ENCODE measurements around the gene SLC27A5.

The SLC27A5 gene

DNA sequence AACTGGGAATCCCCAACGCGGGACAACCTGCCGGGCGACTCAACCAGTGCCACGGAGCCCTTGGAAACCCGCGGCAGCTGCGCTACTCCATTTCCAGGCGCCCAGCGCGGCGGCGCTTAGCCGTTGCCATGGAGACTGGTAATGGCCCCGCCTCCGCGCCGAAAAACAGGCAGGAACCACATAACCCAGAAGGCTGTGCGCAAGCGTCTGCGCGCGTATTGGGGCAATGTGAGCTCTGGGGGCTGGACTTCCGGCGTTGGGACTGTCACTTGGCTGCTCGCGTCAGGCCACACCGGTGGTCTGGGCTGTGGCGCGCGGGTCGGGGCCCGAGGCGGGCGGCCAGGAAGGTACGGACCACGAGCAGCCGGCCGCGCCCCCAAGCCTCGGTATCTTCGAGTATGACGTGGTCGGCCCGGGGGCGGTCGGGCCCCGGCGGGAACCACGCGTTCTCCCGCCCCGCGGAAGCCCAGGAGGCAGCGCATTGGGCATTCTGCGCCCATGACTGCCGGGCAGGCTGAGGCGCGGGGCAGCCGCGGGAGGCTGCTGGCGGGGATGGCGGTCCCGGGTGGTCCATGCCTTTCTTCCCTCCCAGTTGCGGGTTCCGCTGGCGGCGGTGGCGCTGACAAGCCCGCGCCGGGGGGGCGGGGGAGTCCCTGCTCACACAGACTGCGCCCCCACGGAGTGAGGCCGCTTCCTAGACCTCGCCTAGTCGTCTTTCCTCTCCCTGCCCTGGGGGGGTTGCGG is 60.3 kb downstream of the SLC27A5 start, which contains the start of gene ZNF324B (continued):
- TF ChIP-seq, protein P1, sequence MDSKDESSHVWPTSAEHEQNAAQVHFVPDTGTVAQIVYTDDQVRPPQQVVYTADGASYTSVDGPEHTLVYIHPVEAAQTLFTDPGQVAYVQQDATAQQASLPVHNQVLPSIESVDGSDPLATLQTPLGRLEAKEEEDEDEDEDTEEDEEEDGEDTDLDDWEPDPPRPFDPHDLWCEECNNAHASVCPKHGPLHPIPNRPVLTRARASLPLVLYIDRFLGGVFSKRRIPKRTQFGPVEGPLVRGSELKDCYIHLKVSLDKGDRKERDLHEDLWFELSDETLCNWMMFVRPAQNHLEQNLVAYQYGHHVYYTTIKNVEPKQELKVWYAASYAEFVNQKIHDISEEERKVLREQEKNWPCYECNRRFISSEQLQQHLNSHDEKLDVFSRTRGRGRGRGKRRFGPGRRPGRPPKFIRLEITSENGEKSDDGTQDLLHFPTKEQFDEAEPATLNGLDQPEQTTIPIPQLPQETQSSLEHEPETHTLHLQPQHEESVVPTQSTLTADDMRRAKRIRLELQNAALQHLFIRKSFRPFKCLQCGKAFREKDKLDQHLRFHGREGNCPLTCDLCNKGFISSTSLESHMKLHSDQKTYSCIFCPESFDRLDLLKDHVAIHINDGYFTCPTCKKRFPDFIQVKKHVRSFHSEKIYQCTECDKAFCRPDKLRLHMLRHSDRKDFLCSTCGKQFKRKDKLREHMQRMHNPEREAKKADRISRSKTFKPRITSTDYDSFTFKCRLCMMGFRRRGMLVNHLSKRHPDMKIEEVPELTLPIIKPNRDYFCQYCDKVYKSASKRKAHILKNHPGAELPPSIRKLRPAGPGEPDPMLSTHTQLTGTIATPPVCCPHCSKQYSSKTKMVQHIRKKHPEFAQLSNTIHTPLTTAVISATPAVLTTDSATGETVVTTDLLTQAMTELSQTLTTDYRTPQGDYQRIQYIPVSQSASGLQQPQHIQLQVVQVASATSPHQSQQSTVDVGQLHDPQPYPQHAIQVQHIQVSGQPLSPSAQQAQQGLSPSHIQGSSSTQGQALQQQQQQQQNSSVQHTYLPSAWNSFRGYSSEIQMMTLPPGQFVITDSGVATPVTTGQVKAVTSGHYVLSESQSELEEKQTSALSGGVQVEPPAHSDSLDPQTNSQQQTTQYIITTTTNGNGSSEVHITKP (tag by site-specific recombination; IDR thresholded peaks at IDR 0.05): 0 out of 2 replicates have a peak, but pooled peaks have one; percentile 39
- TF ChIP-seq ZNF202 (tag by site-specific recombination; IDR thresholded peaks at IDR 0.05; ENCODE audit: borderline replicate concordance) (no peak), ZNF214 (tag by site-specific recombination; IDR thresholded peaks at IDR 0.05; ENCODE audit: borderline replicate concordance) (no peak), SP2 (tag by site-specific recombination; IDR thresholded peaks at IDR 0.05) (peak; percentile 87), ZNF274 (IDR thresholded peaks at IDR 0.05; ENCODE audit: low read length) (no peak), ZNF274 (tag by site-specific recombination; IDR thresholded peaks at IDR 0.05; ENCODE audit: borderline replicate concordance) (no peak), ZNF221 (tag by site-specific recombination; IDR thresholded peaks at IDR 0.05; ENCODE audit: borderline replicate concordance) (no peak), SP3 (tag by site-specific recombination; IDR thresholded peaks at IDR 0.05) (peak; percentile 80), EGR2 (tag by site-specific recombination; IDR thresholded peaks at IDR 0.05; ENCODE audit: low read depth) (peak; percentile 27; the same call in 1 of the 2 replicates), ZFP41 (tag by site-specific recombination; IDR thresholded peaks at IDR 0.05; ENCODE audit: borderline replicate concordance) (no peak), YY1 (tag by site-specific recombination; IDR thresholded peaks at IDR 0.05) (peak; percentile 21; the same call in 1 of the 2 replicates), IKZF3 (tag by site-specific recombination; IDR thresholded peaks at IDR 0.05) (no peak), FEZF1 (tag by site-specific recombination; IDR thresholded peaks at IDR 0.05) (peak; percentile 78), ZNF555 (tag by site-specific recombination; conservative IDR thresholded peaks at IDR 0.05) (no peak), ZNF394 (tag by site-specific recombination; IDR thresholded peaks at IDR 0.05; ENCODE audit: borderline replicate concordance) (peak; percentile 100), SALL2 (tag by site-specific recombination; IDR thresholded peaks at IDR 0.05; ENCODE audit: borderline replicate concordance) (no peak), ZFHX2 (tag by site-specific recombination; conservative IDR thresholded peaks at IDR 0.05) (peak; percentile 71), BCL11B (tag by site-specific recombination; IDR thresholded peaks at IDR 0.05; ENCODE audit: low read depth) (peak; percentile 89), ZNF530 (tag by site-specific recombination; IDR thresholded peaks at IDR 0.05; ENCODE audit: low read depth) (no peak)
- TF ChIP-seq, protein P2, sequence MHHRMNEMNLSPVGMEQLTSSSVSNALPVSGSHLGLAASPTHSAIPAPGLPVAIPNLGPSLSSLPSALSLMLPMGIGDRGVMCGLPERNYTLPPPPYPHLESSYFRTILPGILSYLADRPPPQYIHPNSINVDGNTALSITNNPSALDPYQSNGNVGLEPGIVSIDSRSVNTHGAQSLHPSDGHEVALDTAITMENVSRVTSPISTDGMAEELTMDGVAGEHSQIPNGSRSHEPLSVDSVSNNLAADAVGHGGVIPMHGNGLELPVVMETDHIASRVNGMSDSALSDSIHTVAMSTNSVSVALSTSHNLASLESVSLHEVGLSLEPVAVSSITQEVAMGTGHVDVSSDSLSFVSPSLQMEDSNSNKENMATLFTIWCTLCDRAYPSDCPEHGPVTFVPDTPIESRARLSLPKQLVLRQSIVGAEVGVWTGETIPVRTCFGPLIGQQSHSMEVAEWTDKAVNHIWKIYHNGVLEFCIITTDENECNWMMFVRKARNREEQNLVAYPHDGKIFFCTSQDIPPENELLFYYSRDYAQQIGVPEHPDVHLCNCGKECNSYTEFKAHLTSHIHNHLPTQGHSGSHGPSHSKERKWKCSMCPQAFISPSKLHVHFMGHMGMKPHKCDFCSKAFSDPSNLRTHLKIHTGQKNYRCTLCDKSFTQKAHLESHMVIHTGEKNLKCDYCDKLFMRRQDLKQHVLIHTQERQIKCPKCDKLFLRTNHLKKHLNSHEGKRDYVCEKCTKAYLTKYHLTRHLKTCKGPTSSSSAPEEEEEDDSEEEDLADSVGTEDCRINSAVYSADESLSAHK (tag by site-specific recombination; IDR thresholded peaks at IDR 0.05): no peak
- TF ChIP-seq, protein P3, sequence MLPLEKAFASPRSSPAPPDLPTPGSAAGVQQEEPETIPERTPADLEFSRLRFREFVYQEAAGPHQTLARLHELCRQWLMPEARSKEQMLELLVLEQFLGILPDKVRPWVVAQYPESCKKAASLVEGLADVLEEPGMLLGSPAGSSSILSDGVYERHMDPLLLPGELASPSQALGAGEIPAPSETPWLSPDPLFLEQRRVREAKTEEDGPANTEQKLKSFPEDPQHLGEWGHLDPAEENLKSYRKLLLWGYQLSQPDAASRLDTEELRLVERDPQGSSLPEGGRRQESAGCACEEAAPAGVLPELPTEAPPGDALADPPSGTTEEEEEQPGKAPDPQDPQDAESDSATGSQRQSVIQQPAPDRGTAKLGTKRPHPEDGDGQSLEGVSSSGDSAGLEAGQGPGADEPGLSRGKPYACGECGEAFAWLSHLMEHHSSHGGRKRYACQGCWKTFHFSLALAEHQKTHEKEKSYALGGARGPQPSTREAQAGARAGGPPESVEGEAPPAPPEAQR (tag by site-specific recombination; IDR thresholded peaks at IDR 0.05): no peak
- TF ChIP-seq, protein P4, sequence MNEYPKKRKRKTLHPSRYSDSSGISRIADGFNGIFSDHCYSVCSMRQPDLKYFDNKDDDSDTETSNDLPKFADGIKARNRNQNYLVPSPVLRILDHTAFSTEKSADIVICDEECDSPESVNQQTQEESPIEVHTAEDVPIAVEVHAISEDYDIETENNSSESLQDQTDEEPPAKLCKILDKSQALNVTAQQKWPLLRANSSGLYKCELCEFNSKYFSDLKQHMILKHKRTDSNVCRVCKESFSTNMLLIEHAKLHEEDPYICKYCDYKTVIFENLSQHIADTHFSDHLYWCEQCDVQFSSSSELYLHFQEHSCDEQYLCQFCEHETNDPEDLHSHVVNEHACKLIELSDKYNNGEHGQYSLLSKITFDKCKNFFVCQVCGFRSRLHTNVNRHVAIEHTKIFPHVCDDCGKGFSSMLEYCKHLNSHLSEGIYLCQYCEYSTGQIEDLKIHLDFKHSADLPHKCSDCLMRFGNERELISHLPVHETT (tag by site-specific recombination; IDR thresholded peaks at IDR 0.05): no peak
- TF ChIP-seq, protein P5, sequence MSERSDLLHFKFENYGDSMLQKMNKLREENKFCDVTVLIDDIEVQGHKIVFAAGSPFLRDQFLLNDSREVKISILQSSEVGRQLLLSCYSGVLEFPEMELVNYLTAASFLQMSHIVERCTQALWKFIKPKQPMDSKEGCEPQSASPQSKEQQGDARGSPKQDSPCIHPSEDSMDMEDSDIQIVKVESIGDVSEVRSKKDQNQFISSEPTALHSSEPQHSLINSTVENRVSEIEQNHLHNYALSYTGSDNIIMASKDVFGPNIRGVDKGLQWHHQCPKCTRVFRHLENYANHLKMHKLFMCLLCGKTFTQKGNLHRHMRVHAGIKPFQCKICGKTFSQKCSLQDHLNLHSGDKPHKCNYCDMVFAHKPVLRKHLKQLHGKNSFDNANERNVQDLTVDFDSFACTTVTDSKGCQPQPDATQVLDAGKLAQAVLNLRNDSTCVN (tag by site-specific recombination; optimal IDR thresholded peaks at IDR 0.05): peak; percentile 95
- TF ChIP-seq, protein P6, sequence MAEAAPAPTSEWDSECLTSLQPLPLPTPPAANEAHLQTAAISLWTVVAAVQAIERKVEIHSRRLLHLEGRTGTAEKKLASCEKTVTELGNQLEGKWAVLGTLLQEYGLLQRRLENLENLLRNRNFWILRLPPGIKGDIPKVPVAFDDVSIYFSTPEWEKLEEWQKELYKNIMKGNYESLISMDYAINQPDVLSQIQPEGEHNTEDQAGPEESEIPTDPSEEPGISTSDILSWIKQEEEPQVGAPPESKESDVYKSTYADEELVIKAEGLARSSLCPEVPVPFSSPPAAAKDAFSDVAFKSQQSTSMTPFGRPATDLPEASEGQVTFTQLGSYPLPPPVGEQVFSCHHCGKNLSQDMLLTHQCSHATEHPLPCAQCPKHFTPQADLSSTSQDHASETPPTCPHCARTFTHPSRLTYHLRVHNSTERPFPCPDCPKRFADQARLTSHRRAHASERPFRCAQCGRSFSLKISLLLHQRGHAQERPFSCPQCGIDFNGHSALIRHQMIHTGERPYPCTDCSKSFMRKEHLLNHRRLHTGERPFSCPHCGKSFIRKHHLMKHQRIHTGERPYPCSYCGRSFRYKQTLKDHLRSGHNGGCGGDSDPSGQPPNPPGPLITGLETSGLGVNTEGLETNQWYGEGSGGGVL (tag by site-specific recombination; IDR thresholded peaks at IDR 0.05): peak; percentile 65
- TF ChIP-seq, protein P7, sequence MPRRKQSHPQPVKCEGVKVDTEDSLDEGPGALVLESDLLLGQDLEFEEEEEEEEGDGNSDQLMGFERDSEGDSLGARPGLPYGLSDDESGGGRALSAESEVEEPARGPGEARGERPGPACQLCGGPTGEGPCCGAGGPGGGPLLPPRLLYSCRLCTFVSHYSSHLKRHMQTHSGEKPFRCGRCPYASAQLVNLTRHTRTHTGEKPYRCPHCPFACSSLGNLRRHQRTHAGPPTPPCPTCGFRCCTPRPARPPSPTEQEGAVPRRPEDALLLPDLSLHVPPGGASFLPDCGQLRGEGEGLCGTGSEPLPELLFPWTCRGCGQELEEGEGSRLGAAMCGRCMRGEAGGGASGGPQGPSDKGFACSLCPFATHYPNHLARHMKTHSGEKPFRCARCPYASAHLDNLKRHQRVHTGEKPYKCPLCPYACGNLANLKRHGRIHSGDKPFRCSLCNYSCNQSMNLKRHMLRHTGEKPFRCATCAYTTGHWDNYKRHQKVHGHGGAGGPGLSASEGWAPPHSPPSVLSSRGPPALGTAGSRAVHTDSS (tag by site-specific recombination; IDR thresholded peaks at IDR 0.05): no peak
